AG04450 (cell line): ENCODE data around the gene RGS17. TPM values are rescaled to one million over a fixed set of nuclear protein-coding genes. Genes with fewer than 3 reads are reported as not detected.

Experiments used
- CTCF ChIA-PET: fragments of 300-600, 350-600 bp; formaldehyde crosslinking; extraction: SDS; loops from one replicate; lab custom pipeline; 2022; ENCODE audit warnings: antibody characterized with exemption, inconsistent platforms; lab: Charles Lee
- POLR2A ChIA-PET: fragments of 350-600 bp; formaldehyde crosslinking; extraction: SDS; loops from one replicate; lab custom pipeline; 2021; ENCODE audit warnings: antibody characterized with exemption, inconsistent platforms; lab: Yijun Ruan, JAX
- DNase-seq: peaks from one replicate; pipeline ENCODE4 v3.0.0-alpha.2; 2011; ENCODE audit warnings: low read depth, low spot score
- H3K27ac ChIP-seq: one replicate; pipeline ENCODE4 v1.5.1; 2012; ENCODE audit warnings: low read depth, low read length, control low read depth
- H3K27me3 ChIP-seq: one replicate; pipeline ENCODE4 v1.6.0; 2012; ENCODE audit warnings: low read length; ENCODE audit not compliant: control insufficient read depth, insufficient read depth
- H3K4me3 ChIP-seq: 2 replicates; pipeline ENCODE4 v1.5.1; 2011; ENCODE audit warnings: mild to moderate bottlenecking, low read depth, low read length, control low read depth
- H3K9me3 ChIP-seq: 2 replicates; pipeline ENCODE4 v1.5.1; 2012; ENCODE audit warnings: low read length; ENCODE audit not compliant: control insufficient read depth, insufficient read depth
- CTCF ChIP-seq: IDR thresholded peaks from 2 replicates; pipeline ENCODE4 v1.5.1; 2011; ENCODE audit warnings: low read depth, low read length, control low read depth, inconsistent platforms
- polyA plus RNA-seq: library from polyadenylated mRNA; depleted of rRNA; stranded (reverse); fragments of >200 nt; gene quantifications from 2 replicates; pipeline ENCODE4 v1.2.3, GENCODE V29; 2011

RGS17 gene
- polyA plus RNA-seq, 1 experiment, result 12.2 TPM

GRCh38 chr6:153130515-153131036, 506 bp downstream of the RGS17 start:
- H3K27ac ChIP-seq, result no peak overlapping the region
- no peaks in the 10 kb centered on the region for H3K27me3 ChIP-seq
- ChIA-PET POLR2A (no interaction called here), CTCF (no interaction called here)
- H3K9me3 ChIP-seq, result no peaks in the 10 kb centered on the region; the same call in 1 of the 2 replicates
- no peak for DNase-seq
- TF ChIP-seq CTCF, result no peak
- H3K4me3 ChIP-seq, result peak overlapping the region; percentile 89

GRCh38 chr6:153129873-153130514, 1.1 kb downstream of the RGS17 start:
- ChIA-PET POLR2A (interaction anchor here (0.7 kb wide), 1 partner anchor 43 kb away, joined by 3 read pairs; no protein-coding TSS in a partner anchor), CTCF (interaction anchor here (0.8 kb wide), 1 partner anchor 12 kb away, joined by 3 read pairs; no protein-coding TSS in a partner anchor)
- Histone ChIP-seq H3K27me3 (no peaks in the 10 kb centered on the region), H3K27ac (no peak overlapping the region), H3K4me3 (peak overlapping the region; percentile 89), H3K9me3 (no peaks in the 10 kb centered on the region; the same call in 1 of the 2 replicates)
- TF ChIP-seq CTCF, result no peak
- DNase-seq, result no peak

GRCh38 chr6:153126218-153126617, 4.9 kb downstream of the RGS17 start:
- no peak for DNase-seq
- TF ChIP-seq CTCF, result no peak
- Histone ChIP-seq H3K27me3 (no peaks in the 10 kb centered on the region), H3K27ac (no peak overlapping the region), H3K4me3 (no peak overlapping the region), H3K9me3 (no peaks in the 10 kb centered on the region)
- ChIA-PET CTCF (interaction anchor here (3.4 kb wide), 1 partner anchor 18 kb away, joined by 15 read pairs; no protein-coding TSS in a partner anchor), POLR2A (no interaction called here)

- TF ChIP-seq CTCF, result no peak
- Histone ChIP-seq H3K4me3 (no peak overlapping the region), H3K27me3 (no peaks in the 10 kb centered on the region), H3K27ac (no peak overlapping the region), H3K9me3 (no peaks in the 10 kb centered on the region)
- no peak for DNase-seq
- ChIA-PET POLR2A (no interaction called here), CTCF (interaction anchor here (3.4 kb wide), 1 partner anchor 17 kb away, joined by 15 read pairs; no protein-coding TSS in a partner anchor)
Observed at GRCh38 chr6:153125032-153125431, 6.0 kb downstream of the RGS17 start.

- ChIA-PET POLR2A (no interaction called here), CTCF (no interaction called here)
- H3K9me3 ChIP-seq, result no peaks in the 10 kb centered on the region
- no peak for TF ChIP-seq CTCF
- no peak overlapping the region for H3K27ac ChIP-seq
- DNase-seq, result no peak
- no peak overlapping the region for H3K4me3 ChIP-seq
- no peaks in the 10 kb centered on the region for H3K27me3 ChIP-seq
Observed at GRCh38 chr6:153123801-153124200, 7.3 kb downstream of the RGS17 start.
